Stimulated activated CD4-positive, alpha-beta T cell treated with anti-CD3 and anti-CD28 coated beads, Interleukin-2, amount 100 ng/mL, for 48 hours (primary cell): ENCODE data around the gene KANSL1L.
A peak's percentile ranks its signal among the peaks of the same experiment; 100 is the strongest.

Experiments used
- DNase-seq, 2 donors: peaks; one replicate each; pipeline ENCODE4 v3.0.0-alpha.2; 2020

Gene KANSL1L

DNA sequence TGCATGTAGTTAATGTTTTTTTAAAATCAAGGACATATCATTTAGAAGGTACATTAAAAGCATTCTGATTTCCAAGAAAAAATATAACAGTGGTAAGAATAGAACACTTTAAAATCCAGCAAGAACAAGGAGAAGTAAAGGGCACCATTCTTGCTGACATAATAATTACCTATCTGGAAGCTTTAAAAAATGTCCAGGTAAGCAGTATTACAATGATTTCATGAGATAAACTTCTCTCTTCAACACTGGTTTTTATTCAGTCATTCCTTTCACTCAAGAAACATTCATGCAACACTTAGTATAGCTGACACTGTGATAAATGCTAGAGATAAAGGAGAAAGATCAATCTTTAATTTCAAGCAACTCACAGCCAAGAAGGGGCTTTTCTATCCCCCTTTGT lies 2.9 kb upstream of the KANSL1L start:
- no peak for DNase-seq

DNA sequence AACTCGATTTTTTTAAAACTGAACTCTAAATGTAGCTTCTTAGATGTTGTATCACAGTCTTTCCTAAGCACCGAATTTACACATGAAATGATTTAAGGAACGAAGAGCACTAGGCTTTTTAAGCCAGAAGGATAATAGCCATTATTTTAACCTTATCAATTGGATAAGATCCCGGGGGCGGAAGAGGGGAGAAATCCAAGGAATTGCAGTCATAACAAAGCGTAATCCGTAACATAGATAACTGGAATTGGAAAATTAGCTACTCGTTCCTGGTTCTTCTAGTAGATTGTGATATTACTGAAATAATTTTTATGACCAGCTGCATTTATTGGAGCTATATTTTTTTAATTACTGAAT lies 988 bp upstream of the KANSL1L start:
- no peak for DNase-seq

- peak; percentile 94 to 97 for DNase-seq
These were observed 534 bp downstream of the KANSL1L start for GRCh38 chr2:210170446-210171303.

DNA sequence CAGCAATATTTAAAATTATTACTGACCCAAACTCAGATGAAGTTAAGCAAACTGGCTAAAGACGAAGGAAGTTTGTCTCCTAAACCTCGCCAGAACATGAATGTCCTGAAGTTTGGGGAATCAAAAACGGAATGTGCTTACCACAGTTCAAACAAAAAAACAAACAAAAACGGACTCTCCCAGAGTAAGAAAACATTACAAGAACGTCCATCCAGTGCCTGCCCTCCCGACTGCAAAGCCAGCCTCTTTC lies 1.1 kb downstream of the KANSL1L start:
- DNase-seq, result no peak

GRCh38 chr2:210169516-210170195 lies 1.6 kb downstream of the KANSL1L start:
- DNase-seq, result no peak

- DNase-seq, result no peak
These were observed 4.0 kb downstream of the KANSL1L start for GRCh38 chr2:210167227-210167626.

DNA sequence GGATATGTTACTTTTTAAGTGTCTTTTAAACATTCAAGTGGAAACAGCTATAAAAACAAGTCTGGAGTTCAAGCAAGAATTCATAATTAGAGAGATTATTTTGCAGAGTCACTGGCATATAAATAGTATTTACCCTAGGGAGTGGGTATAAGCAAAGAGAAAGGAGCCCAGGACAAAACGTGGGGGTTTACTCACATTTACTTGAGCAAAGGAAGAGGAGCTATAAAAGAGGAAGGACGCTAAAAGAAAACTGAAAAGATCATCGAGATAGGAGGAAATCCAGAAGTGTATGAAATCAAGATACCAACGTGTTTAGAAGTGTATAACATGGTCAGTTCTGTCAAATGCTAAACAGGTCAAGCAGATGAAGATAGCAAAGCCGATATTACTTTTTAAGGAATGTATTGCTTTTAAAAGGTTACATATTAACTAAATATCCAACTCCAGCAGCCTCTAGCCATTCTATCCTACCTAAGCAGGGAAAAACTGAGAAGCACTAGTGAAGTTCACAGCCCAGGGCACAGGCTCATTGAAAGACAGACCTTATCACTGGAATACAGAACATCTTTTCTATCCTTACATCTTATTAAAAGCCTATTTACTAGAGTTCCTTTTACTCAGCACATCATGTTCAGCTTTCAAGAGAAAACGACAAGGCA lies 8.6 kb downstream of the KANSL1L start:
- DNase-seq, result no peak

DNA sequence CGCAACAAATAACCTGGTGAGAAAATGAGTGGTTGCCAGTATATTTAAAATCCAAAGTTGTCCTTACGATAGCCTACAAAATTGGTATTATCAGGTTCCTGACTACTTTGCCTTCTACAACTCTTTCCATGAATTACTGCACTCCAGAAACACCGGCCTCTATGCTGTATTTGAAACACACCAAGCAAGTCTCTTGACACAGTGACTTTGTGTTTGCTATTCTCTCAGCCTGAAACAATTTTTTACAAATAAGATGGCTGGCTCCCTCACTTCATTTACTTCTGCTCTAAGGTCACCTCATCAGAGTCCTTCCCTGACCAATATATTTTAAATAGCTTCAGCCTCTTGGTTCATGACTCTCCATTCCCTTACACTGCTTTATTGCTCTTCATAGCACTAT lies 12.2 kb downstream of the KANSL1L start:
- DNase-seq, result no peak

- no peak for DNase-seq
These were observed 13.0 kb downstream of the KANSL1L start for GRCh38 chr2:210158236-210158635.

- no peak for DNase-seq
These were observed 13.7 kb downstream of the KANSL1L start for GRCh38 chr2:210157526-210157925.

DNA sequence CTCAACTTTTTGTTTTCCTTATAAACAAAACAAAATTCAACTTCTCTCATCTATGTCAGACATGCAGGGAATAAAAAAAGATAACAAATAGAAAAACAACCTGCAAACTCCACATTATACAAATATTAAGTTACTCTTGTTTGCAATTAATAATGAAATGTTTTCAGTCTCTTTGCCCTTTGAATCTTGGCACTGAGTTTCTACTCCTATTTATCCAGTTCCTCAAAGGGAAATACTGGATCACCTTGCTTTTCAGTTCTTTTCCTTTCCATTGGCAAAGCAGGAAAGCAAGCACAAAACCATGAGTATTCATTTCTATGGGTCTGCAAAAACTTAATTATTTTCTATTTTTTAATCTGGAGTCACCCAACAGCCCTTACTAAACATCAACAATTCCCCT lies 23.6 kb downstream of the KANSL1L start:
- no peak for DNase-seq

- no peak for DNase-seq
These were observed 39.0 kb downstream of the KANSL1L start for GRCh38 chr2:210132239-210132638.

DNA sequence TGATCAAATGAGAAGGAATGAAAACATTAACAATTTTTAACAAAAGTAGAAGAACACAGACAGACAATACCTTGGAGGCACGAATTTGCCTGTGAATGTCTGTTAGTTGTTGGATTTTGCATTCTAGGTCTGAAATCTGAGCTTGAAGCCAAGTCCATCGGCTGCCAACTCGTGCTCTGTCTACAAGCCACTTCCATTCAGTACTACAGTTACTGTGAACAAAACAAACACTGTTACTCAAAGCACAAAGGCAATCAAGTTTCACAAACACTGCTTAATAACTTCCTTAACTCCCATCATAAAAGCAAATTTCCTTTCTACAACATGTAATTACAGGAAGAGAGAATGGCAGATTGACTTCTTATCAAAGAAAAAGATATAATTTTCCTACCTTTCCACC lies 42.2 kb downstream of the KANSL1L start:
- DNase-seq, result no peak

DNA sequence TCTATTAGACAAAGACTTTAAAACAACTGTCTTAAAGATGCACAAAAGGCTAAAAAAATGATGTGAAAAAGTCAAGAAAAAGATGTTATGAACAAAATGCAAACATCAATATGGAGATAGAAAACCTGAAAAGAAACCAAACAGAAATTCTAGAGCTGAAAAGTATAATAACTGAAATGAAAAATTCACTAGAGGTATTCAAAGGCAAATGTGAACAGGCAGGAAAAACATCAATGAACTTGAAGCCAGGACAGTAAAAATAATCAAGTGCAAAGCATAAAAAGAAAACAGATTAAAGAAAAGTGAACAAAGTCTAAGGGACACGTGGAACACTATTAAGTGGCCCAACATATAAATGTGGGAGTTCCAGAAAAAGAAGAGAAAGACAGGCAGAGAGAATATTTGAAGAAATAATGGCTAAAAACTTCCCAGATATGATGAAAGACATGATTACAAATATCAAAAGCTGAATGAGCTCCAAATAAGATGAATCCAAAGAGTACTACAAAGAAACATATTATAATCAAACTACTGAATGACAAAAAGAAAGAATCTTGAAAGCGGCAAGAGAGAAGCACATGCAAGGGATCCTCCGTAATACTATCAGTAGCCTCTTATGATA lies 57.5 kb downstream of the KANSL1L start:
- DNase-seq, result no peak

DNA sequence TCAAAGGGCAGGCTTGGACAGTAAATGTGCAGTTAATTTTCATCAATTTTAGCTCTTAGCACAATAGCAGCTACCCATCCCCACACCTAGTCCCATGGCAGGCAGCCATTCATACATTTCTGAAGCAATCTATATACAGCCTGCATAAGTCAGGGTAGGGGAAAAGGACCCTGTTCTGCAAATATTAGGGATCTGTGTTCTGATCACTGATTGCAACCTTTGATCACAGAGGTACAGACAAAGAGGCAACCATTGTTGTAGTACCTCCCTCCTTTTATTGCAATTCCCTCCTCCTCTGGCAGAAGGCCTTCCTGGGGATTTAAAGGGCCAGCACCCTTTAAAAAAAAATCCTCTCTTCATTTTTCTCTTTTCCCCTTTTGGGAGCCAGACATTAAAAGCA lies 58.3 kb downstream of the KANSL1L start:
- DNase-seq, result no peak

GRCh38 chr2:210099940-210100339 lies 71.3 kb downstream of the KANSL1L start:
- DNase-seq, result no peak

DNA sequence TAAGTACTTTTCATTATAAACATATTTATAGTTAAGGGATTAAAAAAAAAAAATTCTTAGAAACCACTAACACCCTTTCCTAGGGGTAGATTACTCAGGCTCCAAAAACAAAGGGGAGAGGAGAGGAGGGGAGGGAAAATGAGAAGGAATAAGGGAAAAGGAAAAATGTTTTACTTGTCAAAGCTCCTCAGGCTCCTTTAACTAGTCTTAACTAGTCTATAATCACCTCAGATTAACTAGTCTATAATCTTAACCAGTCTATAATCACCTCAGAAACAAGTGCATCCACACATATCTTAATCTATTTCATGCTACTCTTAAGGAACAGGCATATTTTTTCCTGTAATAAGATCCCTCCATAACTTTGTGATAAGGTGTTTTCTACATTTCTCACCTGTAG lies 76.4 kb downstream of the KANSL1L start:
- no peak for DNase-seq

- DNase-seq, result no peak
These were observed 78.4 kb downstream of the KANSL1L start for GRCh38 chr2:210092791-210093190.

DNA sequence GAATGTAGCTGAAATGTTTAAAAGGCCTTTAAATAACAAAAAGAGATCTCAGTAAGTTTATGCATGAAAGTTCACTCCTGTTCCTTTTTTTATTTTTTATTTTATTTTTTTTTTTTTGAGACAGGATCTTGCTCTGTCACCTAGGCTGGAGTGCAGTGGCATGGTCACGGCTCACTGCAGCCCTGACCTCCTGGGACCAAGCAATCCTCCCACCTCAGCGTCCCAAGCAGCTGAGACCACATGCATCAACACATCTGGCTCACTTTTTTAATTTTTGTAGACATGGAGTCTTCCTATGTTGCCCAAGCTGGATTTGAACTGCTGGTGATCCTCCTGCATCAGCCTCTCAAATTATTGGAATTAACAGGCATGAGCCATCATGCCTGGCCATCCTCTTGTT lies 84.3 kb downstream of the KANSL1L start:
- DNase-seq, result no peak

- DNase-seq, result no peak
These were observed 84.9 kb downstream of the KANSL1L start for GRCh38 chr2:210086292-210086691.

DNA sequence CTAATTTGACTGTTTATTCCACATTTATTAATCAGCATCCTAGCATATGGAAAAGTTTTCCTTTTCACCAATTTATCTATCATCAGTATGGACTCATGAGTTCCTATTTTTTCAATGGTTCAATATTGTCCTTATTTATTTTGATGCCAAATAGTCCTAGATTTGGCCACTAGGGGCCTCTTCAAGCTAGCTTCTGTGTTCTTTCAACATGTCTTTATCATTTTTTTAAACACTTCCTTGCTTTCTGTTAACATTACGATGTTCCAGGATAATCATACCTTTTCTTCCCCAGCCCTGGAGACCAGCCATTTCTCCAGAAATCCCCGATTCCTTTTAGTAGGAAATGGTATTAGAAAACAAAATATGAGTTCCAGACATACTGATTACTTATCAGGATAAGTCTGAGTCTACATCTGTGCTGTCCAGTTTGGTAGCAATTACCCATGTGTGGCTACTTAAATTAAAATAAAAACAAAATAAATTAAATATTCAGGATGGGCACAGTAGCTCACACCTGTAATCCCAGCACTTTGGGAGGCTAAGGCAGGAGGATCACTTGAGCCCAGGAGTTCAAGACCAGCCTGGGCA lies 98.2 kb downstream of the KANSL1L start:
- no peak for DNase-seq

DNA sequence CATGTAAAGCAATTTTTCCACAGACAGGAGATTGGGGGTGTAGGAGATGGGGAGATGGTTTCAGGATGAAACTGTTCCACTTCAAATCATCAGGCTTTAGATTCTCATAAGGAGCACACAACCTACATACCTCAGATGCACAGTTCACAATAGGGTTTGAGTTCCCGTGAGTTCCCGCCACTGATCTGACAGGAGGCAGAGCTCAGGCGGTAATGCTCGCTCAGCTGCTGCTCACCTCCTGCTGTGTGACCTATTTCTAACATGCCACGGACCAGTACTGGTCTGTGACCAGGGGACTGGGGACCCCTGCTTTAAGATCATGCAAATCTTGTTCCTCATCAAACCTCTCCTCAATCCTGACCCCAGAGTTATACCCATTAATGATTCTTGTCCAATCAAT lies 98.7 kb downstream of the KANSL1L start:
- DNase-seq, result no peak

GRCh38 chr2:210063306-210063705 lies 107.9 kb downstream of the KANSL1L start:
- no peak for DNase-seq

- DNase-seq, result no peak
These were observed 115.4 kb downstream of the KANSL1L start for GRCh38 chr2:210055825-210056224.
